Measurements from ENCODE around the gene KCNK5. TPM values are rescaled to one million over a fixed set of nuclear protein-coding genes. Genes with fewer than 3 reads are reported as not detected.

Gene KCNK5
- total RNA-seq, 4 donors from 2014 or later, result 0.07 to 0.22 (median 0.20) TPM; not detected in 1

DNA sequence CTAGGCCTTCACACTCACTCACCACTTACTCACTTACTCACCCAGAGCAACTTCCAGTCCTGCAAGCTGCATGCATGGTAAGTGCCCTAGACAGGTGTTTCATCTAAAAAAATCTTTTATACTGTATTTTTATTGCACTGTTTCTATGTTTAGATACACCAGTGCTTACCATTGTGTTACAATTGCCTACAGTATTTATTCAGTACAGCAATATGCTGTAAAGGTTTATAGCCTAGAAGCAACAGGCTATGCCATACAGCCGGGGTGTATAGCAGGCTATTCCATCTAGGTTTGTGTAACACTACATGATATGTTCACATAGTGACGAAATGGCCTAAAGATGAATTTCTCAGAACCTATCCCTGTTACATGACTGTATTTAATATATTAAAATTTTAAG, 37.1 kb upstream of the KCNK5 start:
- Histone ChIP-seq H3K9me3 (no peaks in the 10 kb centered on the region), H3K36me3 (no peaks in the 10 kb centered on the region), H3K4me3 (no peak overlapping the region), H3K27ac (no peak overlapping the region), H3K4me1 (no peaks in the 10 kb centered on the region), H3K27me3 (no peaks in the 10 kb centered on the region)
- in situ Hi-C loops (cut with MboI; ENCODE audit: low sequenced_read_pairs in 4 of 4) (no loop called here), intact Hi-C loops (cut with DNase I; ENCODE audit: low total_unique reads) (no loop called here)
- DNase-seq (no peak), ATAC-seq (no peak)
- TF ChIP-seq, protein P1, sequence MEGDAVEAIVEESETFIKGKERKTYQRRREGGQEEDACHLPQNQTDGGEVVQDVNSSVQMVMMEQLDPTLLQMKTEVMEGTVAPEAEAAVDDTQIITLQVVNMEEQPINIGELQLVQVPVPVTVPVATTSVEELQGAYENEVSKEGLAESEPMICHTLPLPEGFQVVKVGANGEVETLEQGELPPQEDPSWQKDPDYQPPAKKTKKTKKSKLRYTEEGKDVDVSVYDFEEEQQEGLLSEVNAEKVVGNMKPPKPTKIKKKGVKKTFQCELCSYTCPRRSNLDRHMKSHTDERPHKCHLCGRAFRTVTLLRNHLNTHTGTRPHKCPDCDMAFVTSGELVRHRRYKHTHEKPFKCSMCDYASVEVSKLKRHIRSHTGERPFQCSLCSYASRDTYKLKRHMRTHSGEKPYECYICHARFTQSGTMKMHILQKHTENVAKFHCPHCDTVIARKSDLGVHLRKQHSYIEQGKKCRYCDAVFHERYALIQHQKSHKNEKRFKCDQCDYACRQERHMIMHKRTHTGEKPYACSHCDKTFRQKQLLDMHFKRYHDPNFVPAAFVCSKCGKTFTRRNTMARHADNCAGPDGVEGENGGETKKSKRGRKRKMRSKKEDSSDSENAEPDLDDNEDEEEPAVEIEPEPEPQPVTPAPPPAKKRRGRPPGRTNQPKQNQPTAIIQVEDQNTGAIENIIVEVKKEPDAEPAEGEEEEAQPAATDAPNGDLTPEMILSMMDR (IDR thresholded peaks at IDR 0.05 in 4 of 5, conservative IDR thresholded peaks at IDR 0.05 in 1 of 5), result no peak
- TF ChIP-seq POLR2A (IDR thresholded peaks at IDR 0.05), result no peak

DNA sequence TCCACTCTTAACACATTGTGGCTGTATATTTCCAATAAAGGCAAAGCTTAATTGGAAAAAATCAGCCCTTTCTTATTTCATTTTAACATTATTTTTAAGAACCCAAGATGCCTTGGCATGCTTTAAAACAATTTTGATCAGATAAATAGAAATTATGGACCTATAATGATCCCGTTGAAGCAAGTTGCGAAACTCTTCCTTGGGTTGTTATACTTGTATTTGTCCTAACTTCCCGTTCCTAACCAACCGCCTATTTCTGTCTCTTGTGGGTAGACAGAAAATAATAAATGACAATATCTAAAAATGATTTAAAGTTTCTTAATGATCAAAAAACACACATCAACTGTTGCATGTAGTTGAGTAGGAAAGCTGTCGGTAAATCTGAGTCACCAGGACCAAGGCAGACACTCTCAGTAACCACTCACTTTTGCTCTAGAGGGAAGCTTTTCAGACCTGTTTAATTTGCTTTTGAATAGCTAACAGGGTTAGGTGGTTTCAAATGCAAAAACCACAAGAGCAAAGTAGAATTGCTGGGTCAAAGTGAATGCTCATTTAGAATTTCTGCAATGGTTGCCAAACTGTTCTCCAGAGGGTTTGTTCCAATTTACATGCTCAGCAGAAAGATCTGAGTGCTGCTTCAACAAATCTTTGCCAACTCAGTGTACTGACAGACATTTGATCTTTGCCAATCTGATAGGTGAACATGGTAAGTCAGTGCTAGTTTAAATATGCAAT, 34.2 kb upstream of the KCNK5 start:
- H3K4me1 ChIP-seq, result no peaks in the 10 kb centered on the region
- ATAC-seq (no peak), DNase-seq (no peak)
- H3K27ac ChIP-seq, result no peak overlapping the region
- no peaks in the 10 kb centered on the region for H3K9me3 ChIP-seq
- intact Hi-C loops (cut with DNase I; ENCODE audit: low total_unique reads), result no loop called here
- in situ Hi-C loops (cut with MboI; ENCODE audit: low sequenced_read_pairs in 4 of 4), result no loop called here
- TF ChIP-seq, protein P1 (IDR thresholded peaks at IDR 0.05 in 4 of 5, conservative IDR thresholded peaks at IDR 0.05 in 1 of 5), result no peak
- TF ChIP-seq POLR2A (IDR thresholded peaks at IDR 0.05), result no peak
- no peaks in the 10 kb centered on the region for H3K36me3 ChIP-seq
- H3K27me3 ChIP-seq, result no peaks in the 10 kb centered on the region
- H3K4me3 ChIP-seq, result no peak overlapping the region

DNA sequence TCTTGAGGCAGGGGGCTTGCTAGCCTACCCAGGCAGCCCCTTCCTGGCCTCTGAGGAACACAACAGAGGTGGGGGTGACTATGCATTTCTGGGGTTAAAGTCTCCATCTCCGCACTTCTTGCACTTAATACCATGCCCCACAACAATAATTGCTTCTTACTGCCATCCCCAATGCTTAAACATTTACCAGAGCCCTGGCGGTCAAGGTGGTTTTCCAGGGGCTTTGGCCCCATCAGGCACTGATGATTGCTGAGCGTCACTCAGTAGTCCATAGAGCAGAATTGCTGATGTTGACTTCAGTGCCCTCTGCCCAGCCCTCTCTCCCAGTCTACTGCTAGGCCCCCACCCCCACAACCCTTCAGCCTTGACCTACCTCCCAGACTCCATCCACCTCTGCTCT, 32.5 kb upstream of the KCNK5 start:
- ATAC-seq, result no peak
- H3K4me1 ChIP-seq, result no peaks in the 10 kb centered on the region
- H3K9me3 ChIP-seq, result no peaks in the 10 kb centered on the region
- DNase-seq, result no peak
- H3K27ac ChIP-seq, result no peak overlapping the region
- in situ Hi-C loops (cut with MboI; ENCODE audit: low sequenced_read_pairs in 4 of 4), result no loop called here
- H3K4me3 ChIP-seq, result no peak overlapping the region
- no peaks in the 10 kb centered on the region for H3K36me3 ChIP-seq
- H3K27me3 ChIP-seq, result no peaks in the 10 kb centered on the region
- intact Hi-C loops (cut with DNase I; ENCODE audit: low total_unique reads), result no loop called here
- TF ChIP-seq, protein P1 (IDR thresholded peaks at IDR 0.05 in 4 of 5, conservative IDR thresholded peaks at IDR 0.05 in 1 of 5), result no peak
- TF ChIP-seq POLR2A (IDR thresholded peaks at IDR 0.05), result no peak

DNA sequence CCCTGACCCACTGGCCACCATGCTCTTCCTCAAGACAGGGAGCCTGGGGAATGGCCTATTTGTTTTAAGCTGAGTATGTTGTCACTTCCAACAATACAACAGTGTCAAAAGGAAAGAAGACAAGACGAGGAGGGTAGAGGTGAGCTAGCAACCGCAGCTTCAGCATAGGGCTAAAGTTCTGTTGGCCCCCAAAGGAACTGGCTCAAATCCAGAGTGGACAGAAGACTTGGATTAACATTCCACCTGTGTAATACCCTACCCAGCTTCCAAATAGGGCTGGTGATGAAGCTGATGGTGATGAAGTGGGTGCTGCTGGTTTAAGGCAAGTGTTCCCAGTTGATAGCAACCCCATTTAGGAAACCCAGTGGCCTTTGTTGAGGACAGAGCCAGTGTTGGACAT, 31.7 kb upstream of the KCNK5 start:
- no peak for ATAC-seq
- in situ Hi-C loops (cut with MboI; ENCODE audit: low sequenced_read_pairs in 4 of 4), result no loop called here
- no peak overlapping the region for H3K4me3 ChIP-seq
- no peaks in the 10 kb centered on the region for H3K9me3 ChIP-seq
- no peaks in the 10 kb centered on the region for H3K36me3 ChIP-seq
- intact Hi-C loops (cut with DNase I; ENCODE audit: low total_unique reads), result no loop called here
- H3K4me1 ChIP-seq, result no peaks in the 10 kb centered on the region
- DNase-seq, result no peak
- no peak overlapping the region for H3K27ac ChIP-seq
- no peaks in the 10 kb centered on the region for H3K27me3 ChIP-seq
- no peak for TF ChIP-seq POLR2A (IDR thresholded peaks at IDR 0.05)

DNA sequence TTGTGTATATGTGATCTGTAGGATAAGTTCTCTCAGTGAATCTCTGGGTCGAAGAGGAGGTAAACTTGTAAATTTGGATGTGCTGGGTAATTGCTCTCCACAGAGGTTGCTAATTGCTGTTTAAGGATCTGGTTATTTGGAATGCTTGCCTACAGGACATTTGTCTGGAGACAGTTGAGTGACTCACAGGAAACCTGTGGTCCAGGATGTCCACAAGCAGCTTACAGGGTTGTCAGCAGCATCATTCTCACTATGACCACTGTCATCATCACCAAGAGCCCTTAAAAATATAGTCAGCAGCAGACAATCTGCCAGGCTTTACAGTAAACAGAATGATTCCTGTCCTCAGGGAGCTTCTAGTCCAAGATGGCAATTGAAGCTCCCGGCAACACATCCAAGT, 31.2 kb upstream of the KCNK5 start:
- intact Hi-C loops (cut with DNase I; ENCODE audit: low total_unique reads), result no loop called here
- DNase-seq, result no peak

More for the DNA sequence above, 31.2 kb upstream of the KCNK5 start:
- TF ChIP-seq, protein P1 (IDR thresholded peaks at IDR 0.05 in 4 of 5, conservative IDR thresholded peaks at IDR 0.05 in 1 of 5), result no peak
- no peak for TF ChIP-seq POLR2A (IDR thresholded peaks at IDR 0.05)
- Histone ChIP-seq H3K27ac (no peak overlapping the region), H3K36me3 (no peaks in the 10 kb centered on the region), H3K4me3 (no peak overlapping the region), H3K4me1 (no peaks in the 10 kb centered on the region), H3K9me3 (no peaks in the 10 kb centered on the region), H3K27me3 (no peaks in the 10 kb centered on the region)
- in situ Hi-C loops (cut with MboI; ENCODE audit: low sequenced_read_pairs in 4 of 4), result no loop called here
- no peak for ATAC-seq

Measured in gastrocnemius medialis (tissue), 4 donors.